ENCODE results near the gene ACTRT2. TPM values are rescaled to one million over a fixed set of nuclear protein-coding genes. Genes with fewer than 3 reads are reported as not detected.

The ACTRT2 gene
- total RNA-seq, 1 donor from 2014 or later, result not detected

DNA sequence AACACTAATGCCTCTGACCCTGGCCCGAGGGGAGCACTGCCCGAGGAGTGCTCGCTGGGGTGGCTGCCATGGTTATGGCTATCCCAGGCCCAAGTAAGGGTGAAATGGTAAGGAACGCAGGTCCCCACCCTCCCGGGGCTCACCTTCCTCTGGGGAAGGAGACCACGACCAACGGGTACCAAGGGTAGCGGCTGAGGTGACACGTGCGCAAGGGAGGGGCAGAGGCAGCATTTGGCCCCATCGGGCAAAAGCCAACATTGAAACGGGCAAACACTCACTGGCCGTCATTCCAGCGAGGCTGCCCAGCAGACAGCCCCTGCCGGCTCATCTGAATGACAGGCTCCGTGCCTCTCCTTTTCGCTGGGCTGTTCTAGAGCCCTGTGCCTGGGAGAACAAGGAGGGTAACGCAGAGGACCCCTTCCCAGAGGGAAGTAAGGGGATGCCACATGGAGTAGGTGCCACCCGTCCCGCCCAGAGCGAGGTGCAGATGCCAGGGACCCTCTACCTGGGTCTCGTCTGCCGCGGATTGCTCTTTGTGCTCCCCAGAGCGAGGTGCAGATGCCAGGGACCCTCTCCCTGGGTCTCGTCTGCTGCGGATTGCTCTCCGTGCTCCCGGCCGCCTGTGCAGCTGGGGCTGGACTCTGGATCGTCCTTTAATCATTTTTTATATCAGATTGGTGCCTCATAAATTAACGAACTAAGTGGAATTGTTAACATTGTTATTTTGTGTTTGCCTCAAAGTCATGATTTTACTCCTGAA lies 16.2 kb downstream of the ACTRT2 start:
- DNase-seq (ENCODE audit: low spot score), result no peak
- Mint-ChIP-seq H3K36me3 (ENCODE audit: low read depth, unreplicated experiment) (no peaks in the 10 kb centered on the region), H3K27me3 (ENCODE audit: unreplicated experiment) (peaks cover 3% of the 10 kb centered on the region), H3K9me3 (ENCODE audit: unreplicated experiment) (no peaks in the 10 kb centered on the region), H3K4me1 (ENCODE audit: unreplicated experiment) (peaks cover 5% of the 10 kb centered on the region), H3K27ac (ENCODE audit: unreplicated experiment) (no peak overlapping the region), H3K4me3 (ENCODE audit: unreplicated experiment) (no peak overlapping the region)
- TF ChIP-seq, protein P1, sequence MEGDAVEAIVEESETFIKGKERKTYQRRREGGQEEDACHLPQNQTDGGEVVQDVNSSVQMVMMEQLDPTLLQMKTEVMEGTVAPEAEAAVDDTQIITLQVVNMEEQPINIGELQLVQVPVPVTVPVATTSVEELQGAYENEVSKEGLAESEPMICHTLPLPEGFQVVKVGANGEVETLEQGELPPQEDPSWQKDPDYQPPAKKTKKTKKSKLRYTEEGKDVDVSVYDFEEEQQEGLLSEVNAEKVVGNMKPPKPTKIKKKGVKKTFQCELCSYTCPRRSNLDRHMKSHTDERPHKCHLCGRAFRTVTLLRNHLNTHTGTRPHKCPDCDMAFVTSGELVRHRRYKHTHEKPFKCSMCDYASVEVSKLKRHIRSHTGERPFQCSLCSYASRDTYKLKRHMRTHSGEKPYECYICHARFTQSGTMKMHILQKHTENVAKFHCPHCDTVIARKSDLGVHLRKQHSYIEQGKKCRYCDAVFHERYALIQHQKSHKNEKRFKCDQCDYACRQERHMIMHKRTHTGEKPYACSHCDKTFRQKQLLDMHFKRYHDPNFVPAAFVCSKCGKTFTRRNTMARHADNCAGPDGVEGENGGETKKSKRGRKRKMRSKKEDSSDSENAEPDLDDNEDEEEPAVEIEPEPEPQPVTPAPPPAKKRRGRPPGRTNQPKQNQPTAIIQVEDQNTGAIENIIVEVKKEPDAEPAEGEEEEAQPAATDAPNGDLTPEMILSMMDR (IDR thresholded peaks at IDR 0.05; ENCODE audit: unreplicated experiment), result no peak

DNA sequence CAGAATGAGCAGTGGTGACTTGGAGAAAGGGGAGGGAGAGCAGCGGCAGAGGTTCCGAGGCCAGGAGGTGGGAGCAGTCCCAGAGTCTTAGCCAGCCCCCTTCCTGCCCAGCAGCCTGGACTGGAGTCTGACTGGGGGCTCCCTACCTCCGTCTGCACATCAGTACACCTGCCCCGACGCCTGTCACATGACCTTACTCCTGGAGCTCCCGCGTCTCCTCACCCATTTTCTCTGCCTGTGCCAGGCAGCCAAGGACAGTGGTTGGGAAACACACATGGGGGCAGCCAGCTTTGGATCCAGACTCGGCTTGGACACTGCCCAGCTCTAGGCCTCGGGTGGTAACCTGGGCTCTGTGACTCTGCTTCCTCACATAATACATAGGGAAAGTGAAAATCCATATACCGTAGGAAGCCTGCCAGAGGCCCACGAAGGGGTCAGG lies 16.9 kb downstream of the ACTRT2 start:
- DNase-seq (ENCODE audit: low spot score), result no peak
- H3K9me3 Mint-ChIP-seq (ENCODE audit: unreplicated experiment), result no peaks in the 10 kb centered on the region
- no peak overlapping the region for H3K4me3 Mint-ChIP-seq (ENCODE audit: unreplicated experiment)
- H3K36me3 Mint-ChIP-seq (ENCODE audit: low read depth, unreplicated experiment), result no peaks in the 10 kb centered on the region
- TF ChIP-seq, protein P1 (IDR thresholded peaks at IDR 0.05; ENCODE audit: unreplicated experiment), result no peak
- H3K27me3 Mint-ChIP-seq (ENCODE audit: unreplicated experiment), result peaks cover 3% of the 10 kb centered on the region
- no peak overlapping the region for H3K27ac Mint-ChIP-seq (ENCODE audit: unreplicated experiment)
- H3K4me1 Mint-ChIP-seq (ENCODE audit: unreplicated experiment), result peaks cover 5% of the 10 kb centered on the region

DNA sequence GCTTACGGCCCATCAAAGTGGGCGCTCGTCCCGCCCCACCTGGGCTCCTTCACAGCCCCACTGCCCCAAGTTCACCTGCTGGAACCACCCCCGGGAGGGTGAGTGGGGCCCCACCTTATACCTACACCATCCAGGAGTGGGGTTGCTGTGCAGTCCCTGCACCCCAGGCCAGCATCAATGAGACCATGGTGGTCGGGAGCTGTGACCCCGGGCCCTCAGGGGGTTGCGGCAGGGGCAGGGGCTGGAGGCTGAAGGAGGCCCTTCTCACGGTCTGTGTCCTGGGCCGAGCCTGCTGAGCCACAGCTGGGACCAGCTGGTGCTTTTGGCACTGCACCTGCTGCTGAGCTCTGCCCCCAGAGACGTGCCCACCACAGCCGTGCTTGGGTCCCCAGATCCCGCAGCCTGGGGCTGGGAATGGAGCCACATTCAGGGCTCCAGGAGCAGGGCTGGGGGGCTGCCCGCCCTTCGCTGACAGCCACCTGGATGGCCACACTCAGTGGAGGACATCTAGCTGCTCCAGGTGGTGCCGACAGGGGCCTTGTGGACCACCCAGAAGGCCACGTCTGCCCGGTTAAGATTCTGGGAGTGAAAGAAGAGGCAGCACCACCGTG lies 17.4 kb downstream of the ACTRT2 start:
- H3K27me3 Mint-ChIP-seq (ENCODE audit: unreplicated experiment), result peaks cover 3% of the 10 kb centered on the region
- no peak overlapping the region for H3K4me3 Mint-ChIP-seq (ENCODE audit: unreplicated experiment)
- no peak overlapping the region for H3K27ac Mint-ChIP-seq (ENCODE audit: unreplicated experiment)
- no peaks in the 10 kb centered on the region for H3K9me3 Mint-ChIP-seq (ENCODE audit: unreplicated experiment)
- DNase-seq (ENCODE audit: low spot score), result no peak
- TF ChIP-seq, protein P1 (IDR thresholded peaks at IDR 0.05; ENCODE audit: unreplicated experiment), result no peak
- peaks cover 5% of the 10 kb centered on the region for H3K4me1 Mint-ChIP-seq (ENCODE audit: unreplicated experiment)
- H3K36me3 Mint-ChIP-seq (ENCODE audit: low read depth, unreplicated experiment), result no peaks in the 10 kb centered on the region

DNA sequence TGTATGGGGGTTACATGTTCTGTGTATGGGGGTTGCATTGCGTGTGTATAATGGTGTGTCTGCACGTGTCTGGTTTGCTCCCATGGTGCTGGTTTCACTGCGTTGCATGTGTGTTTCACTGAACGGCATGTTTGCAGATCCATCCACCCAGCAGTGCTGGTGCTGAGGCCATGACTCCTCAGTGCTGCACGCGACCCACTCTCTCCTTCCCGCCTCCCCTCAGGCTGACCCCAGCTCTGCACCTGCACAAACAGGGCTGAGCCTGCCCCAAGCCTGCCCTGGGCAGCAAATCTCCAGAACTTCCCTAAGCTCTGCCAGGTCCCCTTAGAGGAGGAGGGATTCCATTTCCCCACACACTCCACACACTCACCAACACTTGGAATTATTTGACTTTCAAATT lies 18.7 kb downstream of the ACTRT2 start:
- DNase-seq (ENCODE audit: low spot score), result no peak
- no peaks in the 10 kb centered on the region for H3K4me1 Mint-ChIP-seq (ENCODE audit: unreplicated experiment)
- H3K36me3 Mint-ChIP-seq (ENCODE audit: low read depth, unreplicated experiment), result no peaks in the 10 kb centered on the region
- no peak overlapping the region for H3K4me3 Mint-ChIP-seq (ENCODE audit: unreplicated experiment)
- H3K9me3 Mint-ChIP-seq (ENCODE audit: unreplicated experiment), result no peaks in the 10 kb centered on the region
- no peak overlapping the region for H3K27ac Mint-ChIP-seq (ENCODE audit: unreplicated experiment)
- H3K27me3 Mint-ChIP-seq (ENCODE audit: unreplicated experiment), result peaks cover 3% of the 10 kb centered on the region
- TF ChIP-seq, protein P1 (IDR thresholded peaks at IDR 0.05; ENCODE audit: unreplicated experiment), result no peak

DNA sequence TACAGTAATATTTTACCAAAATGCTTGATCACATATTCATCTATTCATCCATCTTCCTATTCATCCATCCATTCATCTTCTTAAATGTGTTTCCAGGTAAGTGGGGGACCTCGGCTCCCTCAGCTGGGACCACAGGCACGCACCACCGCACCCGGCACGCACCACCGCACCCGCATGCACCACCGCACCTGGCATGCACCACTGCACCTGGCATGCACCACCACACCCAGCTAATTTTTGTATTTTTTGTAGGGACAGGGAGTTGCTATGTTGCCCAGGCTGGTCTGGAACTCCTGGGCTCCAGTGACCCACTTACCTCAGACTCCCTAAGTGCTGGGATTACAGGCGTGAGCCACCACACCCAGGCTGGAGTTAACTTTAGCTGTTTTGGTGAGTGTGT lies 21.2 kb downstream of the ACTRT2 start:
- Mint-ChIP-seq H3K9me3 (ENCODE audit: unreplicated experiment) (no peaks in the 10 kb centered on the region), H3K36me3 (ENCODE audit: low read depth, unreplicated experiment) (no peaks in the 10 kb centered on the region), H3K4me3 (ENCODE audit: unreplicated experiment) (no peak overlapping the region)

More for the DNA sequence above, 21.2 kb downstream of the ACTRT2 start:
- Mint-ChIP-seq H3K27me3 (ENCODE audit: unreplicated experiment) (peaks cover 3% of the 10 kb centered on the region), H3K27ac (ENCODE audit: unreplicated experiment) (no peak overlapping the region), H3K4me1 (ENCODE audit: unreplicated experiment) (no peaks in the 10 kb centered on the region)
- TF ChIP-seq, protein P1 (IDR thresholded peaks at IDR 0.05; ENCODE audit: unreplicated experiment), result no peak
- DNase-seq (ENCODE audit: low spot score), result no peak

All from endothelial cell (in vitro differentiated cells).